HG03095 (cell line): ENCODE results near the gene HLA-DQB1.
A peak's percentile ranks its signal among the peaks of the same experiment; 100 is the strongest.
"Not testable (repeated sequence)": the region's sequence is repeated elsewhere in the genome, so short reads cannot be mapped to it uniquely, and the experiment has no call there.

ENCODE experiments used
- ATAC-seq: cut with Tn5 transposase; IDR thresholded peaks from one replicate; pipeline ENCODE4 v1.9.1; 2021; ENCODE audit warnings: moderate library complexity; ENCODE audit not compliant: unreplicated experiment

HLA-DQB1 gene

DNA sequence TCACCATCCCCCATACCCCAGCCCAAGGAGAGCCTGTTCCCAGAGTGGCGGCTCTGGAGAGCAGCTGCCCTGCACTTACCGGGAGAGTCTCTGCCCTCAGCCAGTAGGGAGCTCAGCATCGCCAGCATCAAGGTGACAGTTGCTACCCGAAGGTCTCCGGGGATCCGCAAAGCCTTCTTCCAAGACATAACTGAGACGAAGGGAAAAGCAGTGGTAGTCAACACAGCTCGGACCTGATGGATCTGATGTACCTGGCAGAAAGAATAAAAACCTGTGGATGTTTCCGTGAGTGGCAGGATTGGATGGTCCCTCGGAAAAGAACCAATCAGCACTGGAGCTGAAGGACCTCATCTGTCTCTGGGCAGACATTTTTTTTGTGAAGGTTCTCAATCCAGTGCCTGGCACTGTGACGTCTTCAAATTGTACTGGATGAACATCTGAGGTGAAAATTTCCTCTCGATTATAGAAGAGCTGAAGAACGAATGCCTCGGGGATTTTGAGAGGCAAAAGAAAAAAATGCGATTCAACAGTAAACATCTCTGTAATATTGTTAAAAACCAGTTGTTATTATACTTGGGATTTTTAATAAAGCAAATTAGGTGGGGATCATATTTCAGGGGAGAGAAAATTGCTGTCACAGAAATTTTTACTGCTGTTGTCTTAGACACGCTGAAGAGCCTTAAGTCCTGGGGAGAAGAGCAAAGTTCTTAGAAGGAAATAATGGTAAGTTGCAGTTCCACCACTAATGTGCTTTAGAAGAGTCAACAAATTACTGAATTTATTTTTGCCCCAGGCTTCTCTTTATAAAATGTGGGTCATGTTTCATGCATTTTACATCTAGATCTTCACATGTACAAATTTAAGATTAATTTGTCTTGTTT lies at the start of gene HLA-DQB1:
HLA-DQB1 (minus strand) TSS at position 238 of the 881 bp plus-strand sequence; CDS start at position 188, 50 bp downstream.
- ATAC-seq: no peak

DNA sequence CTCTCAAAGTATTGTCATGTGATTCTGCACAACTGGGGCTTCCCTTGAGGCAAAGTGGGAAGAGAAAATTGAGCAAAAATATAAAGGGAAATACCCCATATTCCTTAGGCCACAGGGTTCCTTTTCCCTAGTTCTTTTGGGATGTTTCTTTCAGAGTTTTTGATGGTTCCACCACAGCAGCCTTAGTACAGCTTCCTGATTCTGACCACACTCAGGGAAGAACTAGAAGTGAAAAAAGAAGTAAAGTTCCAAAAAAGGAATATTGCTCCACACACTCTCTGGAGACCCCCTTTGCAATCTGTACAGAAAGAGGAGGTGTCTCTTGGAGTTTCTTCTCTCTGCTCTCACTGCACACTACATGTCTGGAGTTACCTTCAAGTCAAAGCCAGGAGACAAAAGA lies 46.8 kb upstream of the HLA-DQB1 start:
- ATAC-seq: no peak

- ATAC-seq: no peak
Measured at GRCh38 chr6:32709625-32710024, 43.2 kb upstream of the HLA-DQB1 start.

GRCh38 chr6:32705164-32705563 lies 38.7 kb upstream of the HLA-DQB1 start:
- ATAC-seq: not testable (repeated sequence)

- no peak for ATAC-seq
Measured at GRCh38 chr6:32703347-32703746, 36.9 kb upstream of the HLA-DQB1 start.

DNA sequence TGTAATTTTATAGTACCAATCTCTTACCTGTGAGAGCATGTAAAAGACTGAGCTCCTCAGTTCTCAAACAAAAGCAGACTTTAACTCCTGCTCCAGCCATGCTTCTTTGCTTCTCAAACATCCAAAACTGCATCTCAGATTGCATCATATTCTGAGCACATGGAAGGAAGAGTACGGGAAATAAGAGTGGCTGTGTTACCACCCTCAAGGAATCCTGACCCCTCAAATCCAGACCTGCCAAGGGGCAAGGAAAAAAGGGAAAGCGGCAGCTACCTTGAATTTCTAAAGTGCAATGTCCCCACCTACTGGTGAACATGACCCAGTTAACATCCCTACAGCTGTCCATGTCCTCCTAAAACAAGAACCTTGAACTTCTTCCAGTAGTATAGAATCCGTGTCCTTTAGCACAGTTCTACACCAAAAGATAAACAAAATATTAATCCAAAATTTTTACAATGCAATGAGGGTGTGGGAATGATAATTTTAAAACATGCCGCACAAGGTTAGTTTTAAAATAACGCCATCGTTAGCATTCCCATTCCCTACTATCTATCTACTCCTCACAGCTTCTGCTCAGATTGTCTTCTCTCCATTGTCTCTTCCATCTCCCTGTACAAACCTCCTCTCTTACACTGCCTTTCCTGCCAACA lies 34.1 kb upstream of the HLA-DQB1 start:
- ATAC-seq: no peak

DNA sequence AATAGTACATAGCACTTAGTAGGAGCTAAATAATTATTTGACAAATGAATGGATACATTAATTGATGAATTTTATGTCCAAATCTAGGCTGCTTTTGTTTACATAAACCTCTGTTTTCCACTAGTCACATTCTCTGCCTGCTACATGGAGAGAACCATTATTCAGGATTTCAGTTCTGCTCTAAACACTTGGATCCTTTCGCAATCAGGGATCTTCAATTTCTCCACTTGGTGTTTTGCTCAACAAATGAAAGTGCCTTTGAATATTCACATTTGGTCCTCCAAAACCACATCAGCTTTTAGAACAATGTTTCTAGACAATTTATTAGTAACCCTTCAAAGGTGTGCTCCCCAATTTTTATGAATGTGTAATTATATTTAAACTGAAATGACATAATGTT lies 30.6 kb upstream of the HLA-DQB1 start:
- ATAC-seq: no peak

GRCh38 chr6:32692019-32692418 lies 25.6 kb upstream of the HLA-DQB1 start:
- no peak for ATAC-seq

DNA sequence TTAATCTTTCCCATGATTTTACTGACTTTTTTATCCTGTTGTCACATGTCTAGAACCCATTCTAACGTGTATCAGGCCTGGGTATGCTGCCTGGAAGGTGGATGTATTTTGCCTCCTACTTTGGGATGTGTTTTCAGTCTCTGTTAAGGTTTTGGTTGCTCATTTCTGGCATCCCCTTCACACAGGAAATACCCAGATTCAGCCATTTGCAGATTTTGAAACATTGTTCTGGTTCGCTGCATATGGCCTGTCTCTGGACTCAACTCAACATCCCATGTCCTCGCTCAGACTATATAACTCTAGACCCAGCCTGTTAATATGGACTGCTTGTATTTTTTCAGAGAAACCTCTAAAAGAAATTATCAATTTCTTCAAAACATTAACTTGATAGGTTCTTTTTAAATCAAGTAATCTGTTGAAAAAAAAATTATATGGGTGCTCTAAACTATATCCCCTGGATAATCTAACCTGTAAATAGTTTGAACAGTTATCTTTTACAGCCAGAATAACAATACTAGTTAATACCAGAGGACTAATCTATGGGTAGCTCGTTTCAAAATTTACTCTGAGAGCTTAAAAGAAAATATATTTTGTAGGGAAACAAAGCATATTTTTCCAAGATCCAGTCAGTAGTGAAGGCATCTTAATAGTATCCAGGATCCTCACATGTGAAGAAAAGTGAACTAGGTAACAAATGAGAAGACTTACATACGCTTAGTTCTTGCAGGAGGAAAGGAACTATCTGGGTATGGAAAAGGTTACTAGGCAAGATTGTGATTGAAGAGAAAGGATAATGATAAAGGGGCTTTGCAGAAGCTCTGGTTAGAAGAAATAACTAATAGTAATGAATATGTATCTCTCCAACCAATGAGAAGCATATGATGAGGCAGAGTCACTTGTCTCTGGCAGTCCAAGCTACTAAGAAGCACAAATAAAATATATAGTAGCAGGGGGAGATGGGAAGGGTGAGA lies 23.4 kb upstream of the HLA-DQB1 start:
- no peak for ATAC-seq

GRCh38 chr6:32685603-32686002 lies 19.1 kb upstream of the HLA-DQB1 start:
- peak; percentile 81 for ATAC-seq

DNA sequence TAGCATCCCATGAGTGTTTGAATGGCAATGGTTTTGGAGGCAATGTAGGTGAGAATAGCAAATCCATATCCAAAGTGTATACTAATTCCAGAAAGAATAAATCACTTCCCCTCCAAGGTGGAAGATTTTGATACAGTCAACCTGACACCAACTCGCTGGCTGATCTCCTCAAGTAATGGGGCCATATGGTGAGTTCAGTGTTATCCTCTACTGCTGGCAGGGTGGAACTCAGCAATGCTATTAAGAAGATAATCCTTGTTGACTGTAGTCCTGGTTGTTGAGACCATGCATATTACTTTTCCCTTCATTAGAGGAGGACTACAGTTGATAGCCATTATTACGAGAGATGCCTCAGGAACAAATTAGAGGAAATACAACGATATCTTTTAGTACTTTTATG lies 17.8 kb upstream of the HLA-DQB1 start:
- ATAC-seq: no peak

GRCh38 chr6:32680055-32680454 lies 13.6 kb upstream of the HLA-DQB1 start:
- ATAC-seq: no peak

- no peak for ATAC-seq
Measured at GRCh38 chr6:32679492-32679891, 13.0 kb upstream of the HLA-DQB1 start.

DNA sequence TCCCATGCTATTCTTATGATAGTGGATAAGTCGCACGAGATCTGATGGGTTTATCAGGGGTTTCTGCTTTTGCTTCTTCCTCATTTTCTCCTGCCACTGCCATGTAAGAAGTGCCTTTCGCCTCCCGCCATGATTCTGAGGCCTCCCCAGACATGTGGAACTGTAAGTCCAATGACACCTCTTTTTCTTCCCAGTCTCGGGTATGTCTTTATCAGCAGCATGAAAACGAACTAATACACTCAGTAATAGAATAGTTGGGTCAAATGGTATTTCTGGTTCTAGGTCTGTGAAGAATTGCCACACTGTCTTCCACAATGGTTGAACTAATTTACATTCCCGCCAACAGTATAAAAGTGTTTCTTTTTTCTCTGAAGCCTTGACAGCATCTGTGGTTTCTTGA lies 7.7 kb upstream of the HLA-DQB1 start:
- ATAC-seq: not testable (repeated sequence)

- ATAC-seq: not testable (repeated sequence)
Measured at GRCh38 chr6:32671908-32672307, 5.5 kb upstream of the HLA-DQB1 start.

- ATAC-seq: no peak
Measured at GRCh38 chr6:32669893-32670292, 3.4 kb upstream of the HLA-DQB1 start.

DNA sequence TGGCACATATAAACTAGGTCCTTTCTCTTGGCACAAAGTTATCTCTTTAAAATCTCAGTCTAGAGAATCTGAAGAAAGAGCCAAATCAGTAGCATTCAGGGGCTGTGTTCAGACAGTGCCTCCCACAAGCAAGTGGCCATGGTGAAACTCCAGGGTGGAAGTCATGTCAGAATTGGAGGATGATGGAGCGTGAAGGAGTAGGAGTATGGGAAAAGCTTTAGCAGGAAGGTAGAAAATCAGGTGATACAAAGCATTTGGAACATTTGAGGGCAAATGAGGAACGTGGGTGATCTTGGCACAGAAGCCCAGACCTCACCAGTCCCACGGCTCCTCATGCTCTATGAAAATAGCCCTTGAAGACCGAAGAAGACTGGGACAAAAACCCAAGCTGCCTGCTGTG lies 2.8 kb upstream of the HLA-DQB1 start:
- ATAC-seq: no peak

- ATAC-seq: peak; percentile 59
Measured at GRCh38 chr6:32668226-32668747, 1.8 kb upstream of the HLA-DQB1 start.

DNA sequence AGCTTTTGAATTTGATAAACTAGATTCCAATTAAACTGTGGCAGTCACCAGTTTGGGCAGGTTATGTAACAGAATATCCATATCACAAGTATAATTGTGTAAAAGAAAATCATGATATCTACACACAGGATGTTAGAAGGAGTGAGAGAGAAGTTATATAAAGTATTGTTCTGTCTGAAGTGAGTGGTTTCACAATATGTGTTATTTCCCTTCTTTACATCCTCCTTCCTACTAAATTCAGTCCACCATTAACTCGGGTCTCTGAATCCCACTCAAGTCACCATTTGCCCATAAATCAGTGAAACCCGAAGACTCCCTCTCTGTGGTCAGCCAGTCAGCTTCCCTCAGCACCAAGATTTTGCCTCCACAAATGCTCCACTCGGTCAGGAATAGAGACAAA lies 796 bp downstream of the HLA-DQB1 start:
- no peak for ATAC-seq

DNA sequence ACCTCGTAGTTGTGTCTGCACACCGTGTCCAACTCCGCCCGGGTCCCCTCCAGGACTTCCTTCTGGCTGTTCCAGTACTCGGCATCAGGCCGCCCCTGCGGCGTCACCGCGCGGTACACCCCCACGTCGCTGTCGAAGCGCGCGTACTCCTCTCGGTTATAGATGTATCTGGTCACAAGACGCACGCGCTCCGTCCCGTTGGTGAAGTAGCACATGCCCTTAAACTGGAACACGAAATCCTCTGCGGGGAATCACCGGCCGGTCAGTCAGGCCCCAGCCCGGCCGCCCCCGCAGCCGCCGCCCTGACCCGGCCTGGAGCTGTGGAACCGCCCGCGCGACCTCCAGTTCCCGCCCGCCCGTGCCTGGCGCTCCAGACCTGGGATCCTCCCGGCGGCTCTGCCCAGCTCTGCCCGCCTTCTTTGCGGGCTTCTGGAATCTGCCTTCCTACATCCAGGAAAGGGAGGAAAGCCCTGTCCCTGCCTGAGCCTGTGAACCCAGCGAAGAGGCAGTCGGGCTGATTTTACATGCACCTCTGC lies 1.6 kb downstream of the HLA-DQB1 start:
- ATAC-seq: no peak

- no peak for ATAC-seq
Measured at GRCh38 chr6:32664354-32664753, 2.1 kb downstream of the HLA-DQB1 start.
